GM12873 (cell line): ENCODE results near the gene STON2.

Experiments
- TF ChIP-seq, protein P1 (sequence below): IDR thresholded peaks from 2 replicates; pipeline ENCODE4 v1.5.1; 2012; ENCODE audit warnings: low read depth, mild to moderate bottlenecking, moderate library complexity, low read length, control low read depth; ENCODE audit not compliant: insufficient read depth; ENCODE audit errors: missing control alignments

Gene STON2

DNA sequence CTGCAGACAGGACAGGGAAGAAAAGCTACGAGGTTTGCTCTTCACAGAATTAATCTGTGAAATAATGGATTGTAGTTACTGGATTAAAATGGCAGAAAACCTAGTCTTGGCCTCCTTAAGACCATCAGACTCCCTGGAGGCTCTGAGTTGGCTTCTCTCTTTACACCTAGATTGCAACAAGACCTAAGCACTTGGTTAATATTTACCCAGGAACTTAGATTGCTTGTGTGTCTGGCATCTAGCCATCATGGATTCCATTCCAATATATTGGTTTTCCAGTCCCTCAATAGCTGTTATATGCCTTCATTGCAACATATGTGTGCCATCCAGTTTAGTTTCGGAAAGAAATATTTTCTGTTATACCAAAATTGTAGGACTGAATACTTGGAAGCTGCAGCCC, 177.4 kb downstream of the STON2 start:
- TF ChIP-seq, protein P1, sequence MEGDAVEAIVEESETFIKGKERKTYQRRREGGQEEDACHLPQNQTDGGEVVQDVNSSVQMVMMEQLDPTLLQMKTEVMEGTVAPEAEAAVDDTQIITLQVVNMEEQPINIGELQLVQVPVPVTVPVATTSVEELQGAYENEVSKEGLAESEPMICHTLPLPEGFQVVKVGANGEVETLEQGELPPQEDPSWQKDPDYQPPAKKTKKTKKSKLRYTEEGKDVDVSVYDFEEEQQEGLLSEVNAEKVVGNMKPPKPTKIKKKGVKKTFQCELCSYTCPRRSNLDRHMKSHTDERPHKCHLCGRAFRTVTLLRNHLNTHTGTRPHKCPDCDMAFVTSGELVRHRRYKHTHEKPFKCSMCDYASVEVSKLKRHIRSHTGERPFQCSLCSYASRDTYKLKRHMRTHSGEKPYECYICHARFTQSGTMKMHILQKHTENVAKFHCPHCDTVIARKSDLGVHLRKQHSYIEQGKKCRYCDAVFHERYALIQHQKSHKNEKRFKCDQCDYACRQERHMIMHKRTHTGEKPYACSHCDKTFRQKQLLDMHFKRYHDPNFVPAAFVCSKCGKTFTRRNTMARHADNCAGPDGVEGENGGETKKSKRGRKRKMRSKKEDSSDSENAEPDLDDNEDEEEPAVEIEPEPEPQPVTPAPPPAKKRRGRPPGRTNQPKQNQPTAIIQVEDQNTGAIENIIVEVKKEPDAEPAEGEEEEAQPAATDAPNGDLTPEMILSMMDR, result no peak

DNA sequence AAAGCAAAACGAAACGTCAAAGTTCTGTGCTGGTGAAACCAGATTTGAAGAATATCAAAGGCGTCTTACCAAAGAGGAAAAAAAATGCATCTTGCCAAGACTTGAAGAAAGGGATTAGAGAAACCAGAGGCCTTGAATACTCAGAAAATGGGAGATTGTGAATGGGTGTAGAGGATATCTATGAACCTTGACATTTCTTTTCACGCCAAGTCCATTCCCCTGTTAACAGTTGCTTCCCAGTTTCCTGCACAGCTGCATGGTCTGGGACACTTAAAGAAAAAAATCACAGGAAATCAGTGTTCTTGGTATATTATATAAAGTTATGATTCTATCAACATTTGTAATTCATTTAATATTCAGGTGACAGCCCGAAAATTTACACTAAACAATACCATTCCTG, 178.0 kb downstream of the STON2 start:
- TF ChIP-seq, protein P1, result no peak

DNA sequence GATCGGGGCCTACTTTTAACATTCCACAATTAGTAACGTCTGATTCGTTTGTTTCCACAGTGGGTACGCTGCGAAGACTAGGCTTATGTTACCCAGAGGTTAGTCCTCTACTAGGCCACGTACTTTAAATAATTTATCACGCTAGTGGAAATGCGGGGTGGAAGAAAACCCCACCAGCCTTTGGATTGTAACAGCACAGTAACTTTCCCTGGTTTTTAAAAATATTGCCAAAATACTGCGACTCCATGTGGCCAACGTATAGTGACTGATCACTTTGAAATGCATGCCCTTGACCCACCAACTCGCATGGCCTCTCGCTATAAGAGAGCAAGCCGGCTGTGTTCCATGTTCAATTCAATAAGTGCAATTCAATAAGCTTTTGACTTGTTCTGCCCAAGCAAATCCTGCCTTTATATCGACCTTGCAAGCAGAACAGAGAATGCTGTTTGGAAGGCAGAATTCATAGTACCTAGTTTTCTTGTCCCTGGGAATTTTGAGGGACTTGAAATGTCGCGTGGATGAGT, 178.5 kb downstream of the STON2 start:
- TF ChIP-seq, protein P1, result no peak

DNA sequence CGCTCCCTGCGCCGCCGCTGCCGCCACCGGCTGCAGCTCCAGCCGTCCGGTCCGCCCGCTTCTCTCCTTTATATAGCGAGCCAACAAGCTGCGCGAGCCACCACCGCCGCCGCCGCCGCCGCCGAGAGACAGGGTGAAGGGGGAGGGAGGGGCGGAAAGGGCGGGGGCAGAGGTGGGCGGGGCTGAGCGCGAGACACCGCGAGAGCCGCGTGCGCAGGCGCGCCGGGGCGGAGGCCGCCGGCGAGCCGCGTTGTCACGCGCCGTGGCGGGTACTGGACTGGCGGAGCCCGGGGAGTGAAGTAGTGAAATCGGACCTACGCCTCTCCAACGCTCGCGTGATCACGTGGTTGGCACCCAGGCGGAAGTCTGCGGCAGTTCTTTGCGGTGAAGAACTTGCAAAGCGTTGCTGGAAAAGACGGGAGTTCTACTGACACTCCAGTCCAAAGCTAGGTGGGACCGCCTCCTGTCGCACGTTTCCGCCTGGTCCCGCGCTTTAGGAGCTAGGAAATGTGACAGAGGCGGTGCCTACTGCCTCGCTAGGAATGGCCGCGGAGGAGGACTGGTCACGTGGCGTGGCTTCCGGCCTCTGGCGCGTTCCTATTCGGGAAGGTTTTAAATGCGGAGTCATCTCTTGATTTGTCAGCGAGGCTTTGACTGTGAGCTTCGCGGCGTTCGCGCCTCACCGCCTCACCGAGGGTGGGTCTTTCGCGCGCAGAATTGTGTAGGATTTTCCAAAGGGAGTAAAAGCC, 179.1 kb downstream of the STON2 start, which contains the start of gene GTF2A1:
GTF2A1 (minus strand) TSS at position 130 of the 749 bp plus-strand sequence. CDS start 441 bp downstream, outside the sequence.
- TF ChIP-seq, protein P1, result no peak

DNA sequence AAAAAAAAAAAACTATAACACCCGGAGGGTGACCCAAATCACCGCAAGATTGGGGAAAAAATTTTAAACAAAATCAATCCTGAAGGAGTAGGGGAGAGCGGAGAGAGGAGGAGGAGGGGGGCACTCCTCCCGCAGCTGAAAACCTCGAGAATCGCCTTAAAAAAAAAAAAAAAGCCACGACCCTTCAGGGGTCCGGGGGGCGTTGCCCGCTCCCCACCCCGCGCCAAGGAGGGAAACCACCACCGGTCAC, 179.6 kb downstream of the STON2 start:
- TF ChIP-seq, protein P1, result no peak

DNA sequence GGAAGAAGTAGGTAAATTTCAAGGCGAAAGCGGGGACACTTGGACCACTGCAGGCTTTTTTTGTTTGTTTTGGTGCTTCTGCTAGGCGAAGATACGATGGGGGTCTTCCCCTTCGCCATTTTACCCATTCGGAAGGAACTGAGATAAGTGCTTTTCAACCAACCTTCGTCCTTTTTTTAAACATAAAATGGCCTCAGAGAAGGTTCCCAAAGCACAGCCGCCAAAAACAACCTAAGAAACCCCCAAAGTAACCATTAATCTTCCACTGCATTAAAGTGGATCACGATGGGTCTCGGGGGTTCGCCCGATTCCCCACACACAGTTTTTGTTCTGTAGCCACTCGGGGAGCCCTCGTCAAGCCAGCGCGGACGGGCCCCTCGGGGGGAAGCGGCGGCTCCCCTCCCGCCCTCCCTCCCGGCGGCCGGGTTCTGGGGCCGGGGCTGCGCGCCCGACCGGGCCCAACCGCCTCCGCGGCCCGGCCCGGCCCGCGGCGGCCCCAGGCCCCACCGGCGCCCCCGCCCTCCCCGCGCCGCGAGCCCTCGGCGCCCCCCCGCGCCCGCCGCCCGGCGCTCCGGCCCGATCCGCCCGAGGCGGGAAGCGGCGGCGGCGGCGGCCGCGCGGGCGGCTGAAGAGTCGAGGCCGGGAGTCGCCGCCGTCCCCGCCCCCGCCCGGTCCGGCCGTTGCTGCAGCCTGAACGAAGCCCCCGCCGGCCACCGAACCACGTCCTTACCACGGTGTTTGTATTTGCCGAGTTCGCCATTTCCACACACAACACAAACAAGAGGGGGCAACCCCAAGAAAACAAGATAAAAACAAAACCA, 180.2 kb downstream of the STON2 start:
- TF ChIP-seq, protein P1, result no peak

DNA sequence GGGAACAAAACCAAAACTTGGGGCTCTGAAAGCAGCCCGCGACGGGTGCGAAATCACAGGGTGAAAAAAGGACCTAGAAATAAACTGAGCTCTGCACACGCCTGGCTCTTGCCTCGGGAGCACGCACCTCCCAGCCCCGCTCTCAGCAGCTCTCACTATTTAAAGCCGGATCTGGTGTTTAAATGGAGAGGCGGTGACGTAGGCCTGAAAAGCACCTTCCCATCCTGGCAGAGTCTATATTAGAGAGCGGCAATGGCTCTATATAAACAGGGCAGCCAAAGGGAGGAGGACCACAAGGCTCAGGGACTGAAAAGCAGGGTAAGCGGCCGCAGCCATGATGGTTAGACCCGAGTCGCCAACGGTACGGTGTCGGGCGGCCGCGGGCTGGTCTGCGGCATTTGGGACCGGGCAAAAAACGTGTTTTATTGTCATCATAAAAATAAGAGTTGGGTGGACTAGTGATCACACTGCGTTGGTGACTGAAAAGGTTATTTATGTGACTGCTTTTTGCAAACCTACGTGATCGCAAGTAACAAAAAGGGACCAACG, 180.8 kb downstream of the STON2 start:
- TF ChIP-seq, protein P1, result no peak
